Progenitor cell of endocrine pancreas (in vitro differentiated cells): ENCODE measurements around the gene WTAP. TPM values are rescaled to one million over a fixed set of nuclear protein-coding genes. Genes with fewer than 3 reads are reported as not detected.
A peak's percentile ranks its signal among the peaks of the same experiment; 100 is the strongest.

Source experiments
- DNase-seq: peaks from one replicate; pipeline ENCODE4 v3.0.0; 2021; ENCODE audit warnings: low spot score; ENCODE audit not compliant: unreplicated experiment
- H3K27ac Mint-ChIP-seq: 2 replicates; pipeline ENCODE4 v1.8.0; 2021; ENCODE audit warnings: mild to moderate bottlenecking, moderate library complexity, mixed read lengths
- H3K27me3 Mint-ChIP-seq: 2 replicates; pipeline ENCODE4 v1.8.0; 2021; ENCODE audit warnings: mixed read lengths
- H3K36me3 Mint-ChIP-seq: 2 replicates; pipeline ENCODE4 v1.8.0; 2022; ENCODE audit warnings: mixed read lengths; ENCODE audit not compliant: insufficient read depth
- H3K4me1 Mint-ChIP-seq: 2 replicates; pipeline ENCODE4 v1.8.0; 2021; ENCODE audit warnings: low read depth, mixed read lengths
- H3K4me3 Mint-ChIP-seq: 2 replicates; pipeline ENCODE4 v1.8.0; 2021; ENCODE audit warnings: low read depth, mild to moderate bottlenecking, moderate library complexity, mixed read lengths
- H3K9me3 Mint-ChIP-seq: 2 replicates; pipeline ENCODE4 v1.8.0; 2021; ENCODE audit warnings: low read depth, mixed read lengths
- total RNA-seq: library from RNA; stranded (reverse); gene quantifications from 2 replicates; pipeline ENCODE4 v1.2.1, GENCODE V29; 2021
- TF ChIP-seq, protein P1 (sequence below): fragments of 200-600 bp; sonication (generic); IDR thresholded peaks from one replicate; pipeline ENCODE4 v1.5.0; 2021; ENCODE audit warnings: antibody characterized with exemption, mild to moderate bottlenecking; ENCODE audit not compliant: unreplicated experiment

Gene WTAP
- total RNA-seq, 1 donor from 2014 or later, result 126 TPM

DNA sequence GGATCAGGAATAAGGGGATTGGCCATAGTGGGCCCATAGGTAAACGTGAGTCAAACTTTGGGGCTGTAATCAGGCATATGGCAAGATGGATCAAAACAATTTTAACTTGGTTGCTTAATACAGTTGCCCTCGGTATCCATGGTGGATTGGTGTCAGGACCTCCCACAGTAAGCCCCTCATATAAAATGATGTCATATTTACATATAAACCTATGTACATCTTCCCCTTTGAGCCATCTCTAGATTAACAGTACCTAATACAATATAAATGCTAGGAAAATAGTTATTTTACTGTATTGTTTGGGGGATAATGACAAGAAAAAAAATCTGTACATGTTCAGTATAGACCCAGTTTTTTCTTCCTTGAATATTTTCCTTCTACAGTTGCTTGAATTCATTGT is 27.1 kb downstream of the WTAP start:
- Mint-ChIP-seq H3K27me3 (no peaks in the 10 kb centered on the region), H3K4me1 (no peaks in the 10 kb centered on the region), H3K27ac (no peak overlapping the region), H3K36me3 (peaks cover 37% of the 10 kb centered on the region), H3K4me3 (no peak overlapping the region), H3K9me3 (no peaks in the 10 kb centered on the region)
- DNase-seq, result no peak
- TF ChIP-seq, protein P1, sequence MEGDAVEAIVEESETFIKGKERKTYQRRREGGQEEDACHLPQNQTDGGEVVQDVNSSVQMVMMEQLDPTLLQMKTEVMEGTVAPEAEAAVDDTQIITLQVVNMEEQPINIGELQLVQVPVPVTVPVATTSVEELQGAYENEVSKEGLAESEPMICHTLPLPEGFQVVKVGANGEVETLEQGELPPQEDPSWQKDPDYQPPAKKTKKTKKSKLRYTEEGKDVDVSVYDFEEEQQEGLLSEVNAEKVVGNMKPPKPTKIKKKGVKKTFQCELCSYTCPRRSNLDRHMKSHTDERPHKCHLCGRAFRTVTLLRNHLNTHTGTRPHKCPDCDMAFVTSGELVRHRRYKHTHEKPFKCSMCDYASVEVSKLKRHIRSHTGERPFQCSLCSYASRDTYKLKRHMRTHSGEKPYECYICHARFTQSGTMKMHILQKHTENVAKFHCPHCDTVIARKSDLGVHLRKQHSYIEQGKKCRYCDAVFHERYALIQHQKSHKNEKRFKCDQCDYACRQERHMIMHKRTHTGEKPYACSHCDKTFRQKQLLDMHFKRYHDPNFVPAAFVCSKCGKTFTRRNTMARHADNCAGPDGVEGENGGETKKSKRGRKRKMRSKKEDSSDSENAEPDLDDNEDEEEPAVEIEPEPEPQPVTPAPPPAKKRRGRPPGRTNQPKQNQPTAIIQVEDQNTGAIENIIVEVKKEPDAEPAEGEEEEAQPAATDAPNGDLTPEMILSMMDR, result no peak

DNA sequence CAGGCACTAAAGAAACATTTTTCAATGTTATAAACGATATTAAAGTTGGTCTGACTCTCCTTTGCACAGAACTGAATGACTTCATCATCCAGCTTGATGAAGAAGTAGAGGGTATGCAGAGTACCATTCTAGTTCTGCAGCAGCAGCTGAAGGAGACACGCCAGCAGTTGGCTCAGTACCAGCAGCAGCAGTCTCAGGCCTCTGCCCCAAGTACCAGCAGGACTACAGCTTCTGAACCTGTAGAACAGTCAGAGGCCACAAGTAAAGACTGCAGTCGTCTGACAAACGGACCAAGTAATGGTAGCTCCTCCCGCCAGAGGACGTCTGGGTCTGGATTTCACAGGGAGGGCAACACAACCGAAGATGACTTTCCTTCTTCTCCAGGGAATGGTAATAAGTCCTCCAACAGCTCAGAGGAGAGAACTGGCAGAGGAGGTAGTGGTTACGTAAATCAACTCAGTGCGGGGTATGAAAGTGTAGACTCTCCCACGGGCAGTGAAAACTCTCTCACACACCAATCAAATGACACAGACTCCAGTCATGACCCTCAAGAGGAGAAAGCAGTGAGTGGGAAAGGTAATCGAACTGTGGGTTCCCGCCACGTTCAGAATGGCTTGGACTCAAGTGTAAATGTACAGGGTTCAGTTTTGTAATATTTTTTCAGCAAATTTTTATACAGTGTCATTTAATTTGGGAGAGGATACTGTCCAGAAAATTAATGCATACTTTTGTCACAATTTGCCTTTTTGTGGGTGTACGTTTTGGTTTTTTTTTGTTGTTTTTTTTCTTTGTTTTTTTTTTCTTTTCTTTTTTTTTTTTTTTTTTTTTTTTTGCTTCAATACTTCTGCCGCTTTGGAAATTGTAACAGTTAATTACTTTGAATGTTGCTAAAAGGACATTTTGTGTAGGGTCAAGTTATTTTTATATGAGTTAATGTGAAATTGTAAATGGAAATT is 27.9 kb downstream of the WTAP start:
- no peak overlapping the region for H3K4me3 Mint-ChIP-seq

DNA sequence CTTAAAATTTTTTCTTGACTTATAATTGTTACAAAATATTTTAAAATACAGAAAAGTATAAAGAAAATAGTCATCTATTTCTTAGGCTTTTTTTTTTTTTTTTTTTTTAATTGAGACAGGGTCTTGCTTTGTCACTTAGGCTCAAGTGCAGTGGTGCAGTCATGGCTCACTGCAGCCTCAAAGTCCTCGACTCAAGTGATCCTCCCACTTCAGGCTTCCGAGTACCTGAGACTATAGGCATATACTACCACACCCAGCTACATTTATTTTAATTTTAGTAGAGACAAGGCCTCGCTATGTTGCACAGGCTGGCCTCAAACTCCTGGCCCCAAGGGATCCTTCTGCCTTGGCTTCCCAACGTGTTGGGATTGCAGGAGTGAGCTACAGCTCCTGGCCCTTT is 29.2 kb downstream of the WTAP start:
- TF ChIP-seq, protein P1, result no peak
- Mint-ChIP-seq H3K4me3 (no peak overlapping the region), H3K27me3 (no peaks in the 10 kb centered on the region), H3K4me1 (peaks cover 14% of the 10 kb centered on the region), H3K9me3 (no peaks in the 10 kb centered on the region), H3K27ac (peak overlapping the region; percentile 37), H3K36me3 (peaks cover 34% of the 10 kb centered on the region)
- DNase-seq, result no peak

More for the DNA sequence above, 27.9 kb downstream of the WTAP start:
- no peak for DNase-seq
- no peaks in the 10 kb centered on the region for H3K27me3 Mint-ChIP-seq
- no peaks in the 10 kb centered on the region for H3K9me3 Mint-ChIP-seq
- H3K36me3 Mint-ChIP-seq, result peaks cover 36% of the 10 kb centered on the region
- H3K4me1 Mint-ChIP-seq, result peaks cover 5% of the 10 kb centered on the region
- TF ChIP-seq, protein P1, result no peak
- peak overlapping the region; percentile 2 for H3K27ac Mint-ChIP-seq

DNA sequence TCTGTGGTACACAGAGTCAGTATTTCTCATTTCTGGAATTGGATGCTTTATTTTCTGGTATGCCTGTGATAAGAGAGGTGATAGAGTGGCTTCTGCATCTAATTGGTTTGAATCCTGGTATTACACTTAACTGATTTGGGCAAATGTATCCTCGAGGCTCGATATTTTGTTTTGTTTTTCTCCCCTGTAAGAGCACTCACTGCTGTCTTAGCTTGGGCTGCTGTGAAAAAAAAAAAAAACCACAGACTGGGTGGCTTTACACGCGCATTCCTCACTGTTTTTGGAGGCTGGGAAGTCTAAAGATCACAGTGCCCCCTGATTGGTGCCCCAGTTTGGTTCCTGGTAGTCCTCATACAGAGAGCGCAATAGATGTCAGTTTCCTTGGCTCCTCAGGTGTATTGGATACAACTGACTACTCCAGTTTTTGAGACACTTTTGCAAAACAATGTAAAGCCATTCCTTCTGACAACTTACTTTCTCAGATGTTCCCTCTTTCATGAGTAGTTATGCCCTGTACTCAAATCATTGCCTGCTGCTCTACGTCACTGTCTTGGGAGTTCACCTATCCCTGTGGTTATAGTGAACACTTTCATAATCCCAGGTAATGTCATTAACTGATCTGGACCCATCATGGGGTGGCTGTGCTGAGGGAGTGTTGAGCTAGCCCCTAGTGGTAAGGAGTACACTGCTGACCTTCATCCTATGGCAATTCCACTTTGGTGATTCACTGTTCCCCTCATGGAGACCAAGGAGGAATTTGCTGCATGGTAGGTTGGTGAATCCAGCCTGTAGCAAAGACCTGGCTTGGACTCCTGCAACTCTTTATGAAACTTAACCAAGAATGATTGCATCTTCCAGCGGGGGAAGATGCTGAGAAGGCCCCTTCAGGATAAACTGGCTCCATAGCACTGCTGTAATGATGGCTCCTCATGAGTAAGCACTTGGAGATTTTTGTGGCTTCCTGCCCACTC is 31.0 kb downstream of the WTAP start:
- Mint-ChIP-seq H3K27me3 (no peaks in the 10 kb centered on the region), H3K9me3 (no peaks in the 10 kb centered on the region), H3K4me1 (peaks cover 20% of the 10 kb centered on the region), H3K27ac (peak overlapping the region; percentile 65), H3K4me3 (peak overlapping the region; percentile 19), H3K36me3 (peaks cover 29% of the 10 kb centered on the region)
- TF ChIP-seq, protein P1, result no peak
- DNase-seq, result no peak

DNA sequence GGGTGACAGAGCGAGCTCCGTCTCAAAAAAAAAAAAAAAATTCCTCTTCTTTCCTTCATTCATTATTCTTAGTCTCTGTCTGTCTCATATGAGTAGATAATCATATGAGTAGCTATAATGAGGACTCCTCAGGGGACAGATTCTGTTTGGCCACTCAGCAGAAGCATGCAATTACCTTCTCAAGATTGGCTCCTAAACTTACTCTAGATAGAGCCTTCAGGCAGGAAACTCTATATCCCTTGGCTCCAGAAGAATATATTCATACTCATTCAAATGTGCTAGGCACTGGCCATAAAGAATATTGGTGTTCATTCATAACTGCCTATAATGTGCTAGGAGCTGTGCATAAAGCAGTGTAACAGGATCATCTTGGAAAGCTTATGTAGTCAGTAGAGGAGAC is 32.3 kb downstream of the WTAP start:
- no peaks in the 10 kb centered on the region for H3K9me3 Mint-ChIP-seq
- no peak for DNase-seq
- H3K36me3 Mint-ChIP-seq, result peaks cover 29% of the 10 kb centered on the region
- H3K4me3 Mint-ChIP-seq, result peak overlapping the region; percentile 35
- H3K27ac Mint-ChIP-seq, result peak overlapping the region; percentile 79
- H3K4me1 Mint-ChIP-seq, result peaks cover 21% of the 10 kb centered on the region
- TF ChIP-seq, protein P1, result no peak
- no peaks in the 10 kb centered on the region for H3K27me3 Mint-ChIP-seq
